Measurements from ENCODE around the gene RABAC1. TPM values are rescaled to one million over a fixed set of nuclear protein-coding genes. Genes with fewer than 3 reads are reported as not detected.

Gene RABAC1
- total and polyA plus RNA-seq, 2 donors (not counting 3 experiments of a cell fraction or from before 2014, with no cell fraction given), result 178 to 591 TPM

DNA sequence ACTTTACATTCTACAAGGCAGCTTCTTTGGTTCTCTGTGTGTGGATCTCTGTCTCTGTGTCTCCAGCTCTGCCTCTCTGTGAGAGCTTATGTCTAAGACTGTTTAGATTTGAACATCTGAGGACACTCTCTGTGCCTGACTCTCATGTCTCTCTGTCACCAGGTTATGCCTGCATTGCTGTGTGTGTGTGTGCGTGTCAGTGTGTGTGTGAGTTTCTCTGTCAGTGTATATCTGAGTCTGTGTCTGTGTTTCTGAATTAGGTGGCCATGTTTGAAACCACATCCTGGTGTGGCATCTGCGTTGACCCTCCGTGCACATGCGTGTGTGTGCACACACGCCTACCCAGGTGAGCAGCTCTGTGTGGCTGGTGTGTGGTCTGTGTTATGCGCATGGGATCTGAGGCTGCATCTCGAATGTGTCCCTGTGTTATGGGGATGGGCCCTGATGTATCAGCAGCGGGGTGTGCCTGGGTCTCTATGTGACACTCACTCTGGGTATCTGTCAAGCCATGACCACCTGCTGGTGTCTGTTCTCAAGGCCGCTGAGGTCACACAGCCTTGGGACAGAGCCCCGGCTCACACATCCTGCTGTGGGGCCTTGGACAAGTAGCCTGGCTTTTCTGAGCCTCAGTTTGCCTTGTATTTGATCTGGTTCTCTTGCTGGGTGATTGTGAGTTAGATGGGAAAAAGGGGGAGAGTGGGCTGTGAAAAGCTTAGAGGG, 28.2 kb upstream of the RABAC1 start:
- no peak for FAIRE-seq
- BruUV-seq (replicated peaks), result no TSS peak
- H3K36me3 ChIP-seq (ENCODE audit: control insufficient read depth in 2 of 2, extremely low read depth in 1 of 2, insufficient read depth in 2 of 2, low read length in 2 of 2), result no peaks in the 10 kb centered on the region
- no peak overlapping the region for H3K4me3 ChIP-seq (replicated peaks in 1 of 3; ENCODE audit: insufficient read depth in 1 of 3, low read depth in 1 of 3, low read length in 3 of 3)
- no peak overlapping the region for H3K4me2 ChIP-seq (ENCODE audit: insufficient read depth, low read length)
- no peaks in the 10 kb centered on the region for H3K27me3 ChIP-seq (ENCODE audit: control insufficient read depth in 2 of 2, insufficient read depth in 2 of 2, low read length in 2 of 2)
- H3K27ac ChIP-seq (ENCODE audit: insufficient read depth, low read depth, low read length), result no peak overlapping the region
- no peaks in the 10 kb centered on the region for H3K9me1 ChIP-seq (replicated peaks; ENCODE audit: control insufficient read depth, extremely low read depth, insufficient read depth, low read length)
- H3K79me2 ChIP-seq (ENCODE audit: control insufficient read depth, insufficient read depth, low read length), result no peaks in the 10 kb centered on the region
- no peak for DNase-seq (ENCODE audit: low read depth, low spot score)
- ChIA-PET POLR2A (no interaction called here), CTCF (interaction anchor here (1.7 kb wide), 1 partner anchor 10 kb away, joined by 5 read pairs; no protein-coding TSS in a partner anchor)
- dilution Hi-C loops (cut with MboI; ENCODE audit: extremely low pct_ligation_motif_present, low sequenced_read_pairs) (no loop called here), intact Hi-C loops (cut with micrococcal nuclease) (no loop called here)
- no peaks in the 10 kb centered on the region for H4K20me1 ChIP-seq (replicated peaks; ENCODE audit: control insufficient read depth, extremely low read depth, insufficient read depth, low read length)
- H2AFZ ChIP-seq (ENCODE audit: low read depth, low read length), result no peak overlapping the region
- H3K9me3 ChIP-seq (replicated peaks; ENCODE audit: control insufficient read depth, insufficient read depth, low read length), result no peaks in the 10 kb centered on the region
- no peak overlapping the region for H3K9ac ChIP-seq (replicated peaks; ENCODE audit: extremely low read depth, insufficient read depth, low read length)
- TF ChIP-seq JUN (IDR thresholded peaks at IDR 0.05; ENCODE audit: borderline replicate concordance, insufficient read depth, insufficient read length, low read depth) (no peak), MYC (IDR thresholded peaks at IDR 0.05; ENCODE audit: low read depth, low read length) (no peak), POLR2AphosphoS5 (IDR thresholded peaks at IDR 0.05; ENCODE audit: insufficient read depth, low read depth, low read length) (no peak), GATA2 (IDR thresholded peaks at IDR 0.05; ENCODE audit: insufficient read depth, insufficient read length, low read depth, low read length) (no peak), FOS (IDR thresholded peaks at IDR 0.05; ENCODE audit: borderline replicate concordance, insufficient read depth, low read length) (no peak), EZH2 (IDR thresholded peaks at IDR 0.05; ENCODE audit: borderline replicate concordance, low read depth, low read length, severe bottlenecking) (no peak), POLR2A (IDR thresholded peaks at IDR 0.05; ENCODE audit: low read depth, low read length) (no peak)
- TF ChIP-seq, protein P1, sequence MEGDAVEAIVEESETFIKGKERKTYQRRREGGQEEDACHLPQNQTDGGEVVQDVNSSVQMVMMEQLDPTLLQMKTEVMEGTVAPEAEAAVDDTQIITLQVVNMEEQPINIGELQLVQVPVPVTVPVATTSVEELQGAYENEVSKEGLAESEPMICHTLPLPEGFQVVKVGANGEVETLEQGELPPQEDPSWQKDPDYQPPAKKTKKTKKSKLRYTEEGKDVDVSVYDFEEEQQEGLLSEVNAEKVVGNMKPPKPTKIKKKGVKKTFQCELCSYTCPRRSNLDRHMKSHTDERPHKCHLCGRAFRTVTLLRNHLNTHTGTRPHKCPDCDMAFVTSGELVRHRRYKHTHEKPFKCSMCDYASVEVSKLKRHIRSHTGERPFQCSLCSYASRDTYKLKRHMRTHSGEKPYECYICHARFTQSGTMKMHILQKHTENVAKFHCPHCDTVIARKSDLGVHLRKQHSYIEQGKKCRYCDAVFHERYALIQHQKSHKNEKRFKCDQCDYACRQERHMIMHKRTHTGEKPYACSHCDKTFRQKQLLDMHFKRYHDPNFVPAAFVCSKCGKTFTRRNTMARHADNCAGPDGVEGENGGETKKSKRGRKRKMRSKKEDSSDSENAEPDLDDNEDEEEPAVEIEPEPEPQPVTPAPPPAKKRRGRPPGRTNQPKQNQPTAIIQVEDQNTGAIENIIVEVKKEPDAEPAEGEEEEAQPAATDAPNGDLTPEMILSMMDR (IDR thresholded peaks at IDR 0.05; ENCODE audit: extremely low read depth in 1 of 2, insufficient read depth in 1 of 2, low read depth in 1 of 2, low read length in 2 of 2), result no peak
- TF ChIP-seq, protein P2, sequence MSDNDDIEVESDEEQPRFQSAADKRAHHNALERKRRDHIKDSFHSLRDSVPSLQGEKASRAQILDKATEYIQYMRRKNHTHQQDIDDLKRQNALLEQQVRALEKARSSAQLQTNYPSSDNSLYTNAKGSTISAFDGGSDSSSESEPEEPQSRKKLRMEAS (IDR thresholded peaks at IDR 0.05; ENCODE audit: insufficient read depth, insufficient read length), result no peak
- no peaks in the 10 kb centered on the region for H3K4me1 ChIP-seq (ENCODE audit: control insufficient read depth, extremely low read depth, insufficient read depth, low read length)

Measured in endothelial cell of umbilical vein (primary cell).